Measurements from ENCODE around the gene COX8A.

DNA sequence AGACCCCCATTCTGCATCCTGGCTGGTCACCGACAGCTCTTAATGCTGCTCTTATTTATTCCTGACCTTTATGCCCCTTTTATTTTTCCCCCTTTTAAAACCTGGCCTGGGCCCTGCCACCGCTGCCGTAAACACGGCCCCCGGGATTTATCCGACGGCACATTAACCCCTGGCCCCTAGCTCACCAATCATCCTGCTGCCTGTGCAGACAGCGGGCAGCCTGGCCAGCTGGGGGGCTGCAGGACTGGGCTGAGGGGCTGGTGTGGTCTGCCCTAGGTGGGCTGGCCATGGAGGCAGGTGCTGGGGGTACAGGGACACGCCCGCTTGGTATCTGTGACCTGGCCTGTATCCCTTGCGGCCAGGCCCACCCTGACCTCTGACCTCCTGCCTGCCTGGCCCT is 39.9 kb downstream of the COX8A start:
- TF ChIP-seq, protein P1, sequence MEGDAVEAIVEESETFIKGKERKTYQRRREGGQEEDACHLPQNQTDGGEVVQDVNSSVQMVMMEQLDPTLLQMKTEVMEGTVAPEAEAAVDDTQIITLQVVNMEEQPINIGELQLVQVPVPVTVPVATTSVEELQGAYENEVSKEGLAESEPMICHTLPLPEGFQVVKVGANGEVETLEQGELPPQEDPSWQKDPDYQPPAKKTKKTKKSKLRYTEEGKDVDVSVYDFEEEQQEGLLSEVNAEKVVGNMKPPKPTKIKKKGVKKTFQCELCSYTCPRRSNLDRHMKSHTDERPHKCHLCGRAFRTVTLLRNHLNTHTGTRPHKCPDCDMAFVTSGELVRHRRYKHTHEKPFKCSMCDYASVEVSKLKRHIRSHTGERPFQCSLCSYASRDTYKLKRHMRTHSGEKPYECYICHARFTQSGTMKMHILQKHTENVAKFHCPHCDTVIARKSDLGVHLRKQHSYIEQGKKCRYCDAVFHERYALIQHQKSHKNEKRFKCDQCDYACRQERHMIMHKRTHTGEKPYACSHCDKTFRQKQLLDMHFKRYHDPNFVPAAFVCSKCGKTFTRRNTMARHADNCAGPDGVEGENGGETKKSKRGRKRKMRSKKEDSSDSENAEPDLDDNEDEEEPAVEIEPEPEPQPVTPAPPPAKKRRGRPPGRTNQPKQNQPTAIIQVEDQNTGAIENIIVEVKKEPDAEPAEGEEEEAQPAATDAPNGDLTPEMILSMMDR (IDR thresholded peaks at IDR 0.05), result no peak
- TF ChIP-seq POLR2A (IDR thresholded peaks at IDR 0.05), result no peak

All from uterus (tissue), 2 donors.